HCT116 (cell line): Measurements from ENCODE around the gene LCAT.

Experiments
- ATF3 ChIP-seq: IDR thresholded peaks from 2 replicates; pipeline ENCODE4 v1.6.1; 2012
- CBX3 ChIP-seq: IDR thresholded peaks from 2 replicates; pipeline ENCODE4 v1.6.1; 2012; ENCODE audit warnings: low read depth
- CEBPB ChIP-seq: IDR thresholded peaks from 2 replicates; pipeline ENCODE4 v1.6.1; 2012; ENCODE audit warnings: low read depth
- ELF1 ChIP-seq: IDR thresholded peaks from 2 replicates; pipeline ENCODE4 v1.6.1; 2012; ENCODE audit warnings: low read depth, borderline replicate concordance
- EZH2 ChIP-seq: fragments of 200-600 bp; sonication (generic); IDR thresholded peaks from 2 replicates; pipeline ENCODE4 v1.6.1; 2017; ENCODE audit warnings: antibody characterized with exemption, mixed run types
- EZH2phosphoT487 ChIP-seq: fragments of 200-600 bp; IDR thresholded peaks from 2 replicates; pipeline ENCODE4 v1.6.1; 2018; ENCODE audit warnings: antibody characterized with exemption, borderline replicate concordance
- POLR2A ChIP-seq: IDR thresholded peaks from 2 replicates; pipeline ENCODE4 v1.7.0; 2011; ENCODE audit warnings: borderline replicate concordance; ENCODE audit not compliant: insufficient read depth, insufficient read length; ENCODE audit errors: extremely low read depth
- POLR2AphosphoS5 ChIP-seq: IDR thresholded peaks from 2 replicates; pipeline ENCODE4 v1.6.1; 2011; ENCODE audit warnings: mild to moderate bottlenecking, low read depth, low read length, moderate library complexity
- YY1 ChIP-seq: IDR thresholded peaks from 2 replicates; pipeline ENCODE4 v1.6.1; 2011; ENCODE audit warnings: low read length, low read depth, moderate library complexity, mild to moderate bottlenecking; ENCODE audit not compliant: insufficient replicate concordance; ENCODE audit errors: extremely low read depth
- TF ChIP-seq, protein P1 (sequence below), 3 experiments: fragments of 200-600 bp in 1 of 3; sonication (generic) in 1 of 3; IDR thresholded peaks in 2 of 3; conservative IDR thresholded peaks in 1 of 3; 2 replicates each; pipeline ENCODE4 v1.5.1; 2012 to 2017; ENCODE audit warnings: low read depth in 2 of 3, low read length in 2 of 3, antibody characterized with exemption in 1 of 3, borderline replicate concordance in 1 of 3, control low read depth in 1 of 3, mild to moderate bottlenecking in 1 of 3, mixed read lengths in 1 of 3, mixed run types in 1 of 3, moderate library complexity in 1 of 3; ENCODE audit not compliant: insufficient read depth in 1 of 3
- TF ChIP-seq, protein P2 (sequence below): IDR thresholded peaks from 2 replicates; pipeline ENCODE4 v1.6.1; 2012
- TF ChIP-seq, protein P3 (sequence below): IDR thresholded peaks from 2 replicates; pipeline ENCODE4 v1.6.1; 2012; ENCODE audit warnings: low read depth

DNA sequence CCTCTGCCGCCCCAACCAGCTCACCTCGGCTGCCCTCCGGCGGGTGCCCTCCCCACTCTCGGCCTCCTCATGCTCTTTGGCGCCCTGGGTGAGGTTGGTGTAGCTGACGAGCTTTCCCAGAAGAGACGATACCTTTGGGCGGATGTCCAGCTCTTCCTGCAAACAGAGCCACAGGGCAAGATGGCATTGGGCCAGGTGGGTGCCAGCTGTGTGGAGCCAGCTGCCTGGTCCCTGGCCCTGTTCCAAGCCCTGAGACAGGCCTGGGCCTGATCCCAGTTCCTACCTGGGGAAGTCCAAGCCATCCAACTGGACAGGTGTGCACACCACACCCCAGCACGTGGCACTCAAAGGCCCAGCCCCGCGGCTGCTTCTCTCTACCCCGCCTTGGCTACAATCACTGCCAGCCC is 17.6 kb upstream of the LCAT start:
- TF ChIP-seq EZH2phosphoT487 (no peak), POLR2AphosphoS5 (no peak), ATF3 (no peak), CEBPB (no peak), POLR2A (no peak), EZH2 (no peak), YY1 (no peak), ELF1 (no peak), CBX3 (no peak)
- TF ChIP-seq, protein P1, sequence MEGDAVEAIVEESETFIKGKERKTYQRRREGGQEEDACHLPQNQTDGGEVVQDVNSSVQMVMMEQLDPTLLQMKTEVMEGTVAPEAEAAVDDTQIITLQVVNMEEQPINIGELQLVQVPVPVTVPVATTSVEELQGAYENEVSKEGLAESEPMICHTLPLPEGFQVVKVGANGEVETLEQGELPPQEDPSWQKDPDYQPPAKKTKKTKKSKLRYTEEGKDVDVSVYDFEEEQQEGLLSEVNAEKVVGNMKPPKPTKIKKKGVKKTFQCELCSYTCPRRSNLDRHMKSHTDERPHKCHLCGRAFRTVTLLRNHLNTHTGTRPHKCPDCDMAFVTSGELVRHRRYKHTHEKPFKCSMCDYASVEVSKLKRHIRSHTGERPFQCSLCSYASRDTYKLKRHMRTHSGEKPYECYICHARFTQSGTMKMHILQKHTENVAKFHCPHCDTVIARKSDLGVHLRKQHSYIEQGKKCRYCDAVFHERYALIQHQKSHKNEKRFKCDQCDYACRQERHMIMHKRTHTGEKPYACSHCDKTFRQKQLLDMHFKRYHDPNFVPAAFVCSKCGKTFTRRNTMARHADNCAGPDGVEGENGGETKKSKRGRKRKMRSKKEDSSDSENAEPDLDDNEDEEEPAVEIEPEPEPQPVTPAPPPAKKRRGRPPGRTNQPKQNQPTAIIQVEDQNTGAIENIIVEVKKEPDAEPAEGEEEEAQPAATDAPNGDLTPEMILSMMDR (IDR thresholded peaks at IDR 0.05 in 2 of 3, conservative IDR thresholded peaks at IDR 0.05 in 1 of 3; ENCODE audit: borderline replicate concordance in 1 of 3, insufficient read depth in 1 of 3, low read depth in 2 of 3, low read length in 2 of 3) = no peak
- TF ChIP-seq, protein P2, sequence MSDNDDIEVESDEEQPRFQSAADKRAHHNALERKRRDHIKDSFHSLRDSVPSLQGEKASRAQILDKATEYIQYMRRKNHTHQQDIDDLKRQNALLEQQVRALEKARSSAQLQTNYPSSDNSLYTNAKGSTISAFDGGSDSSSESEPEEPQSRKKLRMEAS = no peak
- TF ChIP-seq, protein P3, sequence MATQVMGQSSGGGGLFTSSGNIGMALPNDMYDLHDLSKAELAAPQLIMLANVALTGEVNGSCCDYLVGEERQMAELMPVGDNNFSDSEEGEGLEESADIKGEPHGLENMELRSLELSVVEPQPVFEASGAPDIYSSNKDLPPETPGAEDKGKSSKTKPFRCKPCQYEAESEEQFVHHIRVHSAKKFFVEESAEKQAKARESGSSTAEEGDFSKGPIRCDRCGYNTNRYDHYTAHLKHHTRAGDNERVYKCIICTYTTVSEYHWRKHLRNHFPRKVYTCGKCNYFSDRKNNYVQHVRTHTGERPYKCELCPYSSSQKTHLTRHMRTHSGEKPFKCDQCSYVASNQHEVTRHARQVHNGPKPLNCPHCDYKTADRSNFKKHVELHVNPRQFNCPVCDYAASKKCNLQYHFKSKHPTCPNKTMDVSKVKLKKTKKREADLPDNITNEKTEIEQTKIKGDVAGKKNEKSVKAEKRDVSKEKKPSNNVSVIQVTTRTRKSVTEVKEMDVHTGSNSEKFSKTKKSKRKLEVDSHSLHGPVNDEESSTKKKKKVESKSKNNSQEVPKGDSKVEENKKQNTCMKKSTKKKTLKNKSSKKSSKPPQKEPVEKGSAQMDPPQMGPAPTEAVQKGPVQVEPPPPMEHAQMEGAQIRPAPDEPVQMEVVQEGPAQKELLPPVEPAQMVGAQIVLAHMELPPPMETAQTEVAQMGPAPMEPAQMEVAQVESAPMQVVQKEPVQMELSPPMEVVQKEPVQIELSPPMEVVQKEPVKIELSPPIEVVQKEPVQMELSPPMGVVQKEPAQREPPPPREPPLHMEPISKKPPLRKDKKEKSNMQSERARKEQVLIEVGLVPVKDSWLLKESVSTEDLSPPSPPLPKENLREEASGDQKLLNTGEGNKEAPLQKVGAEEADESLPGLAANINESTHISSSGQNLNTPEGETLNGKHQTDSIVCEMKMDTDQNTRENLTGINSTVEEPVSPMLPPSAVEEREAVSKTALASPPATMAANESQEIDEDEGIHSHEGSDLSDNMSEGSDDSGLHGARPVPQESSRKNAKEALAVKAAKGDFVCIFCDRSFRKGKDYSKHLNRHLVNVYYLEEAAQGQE = no peak
